HG02840 (cell line): ENCODE data around the gene WDR19.
"Not testable (repeated sequence)": the region's sequence is repeated elsewhere in the genome, so short reads cannot be mapped to it uniquely, and the experiment has no call there.

Source experiments
- ATAC-seq: cut with Tn5 transposase; IDR thresholded peaks from one replicate; pipeline ENCODE4 v1.9.1; 2021; ENCODE audit warnings: mild to moderate bottlenecking, moderate library complexity, moderate number of reproducible peaks; ENCODE audit not compliant: unreplicated experiment, low FRiP score

The WDR19 gene

GRCh38 chr4:39231660-39232059 is 49.3 kb downstream of the WDR19 start:
- no peak for ATAC-seq

GRCh38 chr4:39232100-39232499 is 49.8 kb downstream of the WDR19 start:
- no peak for ATAC-seq

DNA sequence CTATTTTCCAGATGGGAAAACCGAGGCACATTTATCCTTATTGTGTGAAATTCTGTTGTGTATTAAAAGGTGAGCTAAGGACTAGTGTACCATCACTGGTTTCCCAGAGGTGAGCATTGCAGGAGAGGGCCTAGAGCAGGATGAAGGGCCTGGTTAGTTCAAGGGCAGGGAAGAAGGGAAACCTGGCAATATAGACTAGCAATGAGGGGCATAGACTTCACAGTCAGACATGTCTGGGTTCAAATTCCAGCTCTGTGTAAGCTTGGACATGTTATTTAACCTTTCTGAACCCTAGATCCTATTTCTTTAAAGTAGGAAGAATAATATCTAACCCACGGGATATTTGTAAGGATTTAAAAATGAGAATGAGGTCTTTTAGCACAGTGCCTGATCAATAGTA is 50.8 kb downstream of the WDR19 start:
- no peak for ATAC-seq

- ATAC-seq = no peak
These were observed 51.5 kb downstream of the WDR19 start for GRCh38 chr4:39233783-39234182.

DNA sequence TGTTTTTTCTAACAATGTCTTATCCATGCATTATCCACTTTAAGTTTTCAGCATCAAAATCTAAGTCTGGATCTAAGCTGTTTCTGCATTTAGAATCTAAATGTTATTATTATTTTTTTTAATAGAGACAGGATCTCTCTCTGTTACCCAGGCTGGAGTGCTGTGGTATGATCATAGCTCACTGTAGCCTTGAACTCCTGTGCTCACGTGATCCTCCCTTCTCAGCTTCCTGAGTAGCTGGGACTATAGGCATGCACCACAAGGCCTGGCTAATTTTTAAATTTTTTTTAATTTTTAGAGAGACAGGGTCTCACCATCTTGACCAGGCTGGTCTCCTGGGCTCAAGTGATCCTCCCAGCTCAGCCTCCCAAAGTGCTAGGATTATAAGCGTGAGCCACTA is 52.7 kb downstream of the WDR19 start:
- no peak for ATAC-seq

- ATAC-seq = no peak
These were observed 53.4 kb downstream of the WDR19 start for GRCh38 chr4:39235696-39236095.

GRCh38 chr4:39237179-39237578 is 54.9 kb downstream of the WDR19 start:
- no peak for ATAC-seq

DNA sequence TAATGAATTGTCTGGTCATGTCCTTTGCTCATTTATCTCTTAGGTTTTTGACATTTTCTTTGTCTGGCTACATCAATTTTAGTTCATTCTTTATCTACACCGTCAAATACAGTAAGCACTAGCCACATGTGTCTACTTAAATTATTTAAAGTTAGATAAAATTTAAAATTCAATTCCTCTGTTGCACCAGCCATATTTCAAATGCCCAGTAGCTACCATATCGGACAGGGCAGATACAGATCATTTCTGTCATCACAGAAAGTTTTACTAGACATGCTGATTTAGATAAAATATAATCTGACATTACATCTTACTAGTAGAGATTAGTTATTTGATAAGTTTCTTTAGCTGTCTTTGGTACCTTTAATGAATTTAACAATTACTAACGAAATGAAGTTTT is 61.1 kb downstream of the WDR19 start:
- no peak for ATAC-seq

DNA sequence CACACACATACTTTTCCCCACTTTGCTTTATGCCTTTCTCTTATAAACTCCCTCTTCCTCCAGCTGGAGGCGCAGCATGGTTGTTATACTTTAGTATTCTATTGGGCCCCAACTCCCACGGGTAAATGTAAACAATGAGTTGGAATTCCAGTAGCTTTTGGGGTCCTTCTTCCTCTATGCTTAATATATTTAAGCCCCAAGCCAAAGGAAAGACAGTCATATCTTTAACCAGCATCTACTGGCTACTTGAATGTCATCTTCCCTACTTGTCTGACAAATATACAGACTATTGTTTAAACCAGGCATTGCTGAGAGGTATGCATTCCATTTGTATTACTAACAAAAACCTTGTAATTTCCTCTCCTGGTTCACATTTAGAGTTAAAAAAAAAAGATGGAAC is 72.9 kb downstream of the WDR19 start:
- no peak for ATAC-seq

DNA sequence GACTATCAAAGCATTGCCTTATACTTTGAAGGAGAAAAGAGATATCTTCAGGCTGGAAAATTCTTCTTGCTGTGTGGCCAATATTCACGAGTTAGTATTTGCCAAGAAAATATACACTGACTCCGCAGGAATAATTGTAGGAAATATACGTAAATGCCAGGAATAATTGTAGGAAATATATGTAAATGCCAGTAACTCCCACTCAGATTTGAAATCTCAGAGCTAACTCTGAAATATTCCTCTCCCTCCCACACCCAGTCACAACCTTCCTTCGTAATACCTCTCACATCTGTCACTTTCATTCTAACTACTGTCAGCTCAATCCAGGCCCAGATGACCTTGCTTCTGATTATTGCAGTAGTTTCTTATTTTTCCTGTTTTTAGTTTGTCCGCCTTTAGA is 73.5 kb downstream of the WDR19 start:
- no peak for ATAC-seq

DNA sequence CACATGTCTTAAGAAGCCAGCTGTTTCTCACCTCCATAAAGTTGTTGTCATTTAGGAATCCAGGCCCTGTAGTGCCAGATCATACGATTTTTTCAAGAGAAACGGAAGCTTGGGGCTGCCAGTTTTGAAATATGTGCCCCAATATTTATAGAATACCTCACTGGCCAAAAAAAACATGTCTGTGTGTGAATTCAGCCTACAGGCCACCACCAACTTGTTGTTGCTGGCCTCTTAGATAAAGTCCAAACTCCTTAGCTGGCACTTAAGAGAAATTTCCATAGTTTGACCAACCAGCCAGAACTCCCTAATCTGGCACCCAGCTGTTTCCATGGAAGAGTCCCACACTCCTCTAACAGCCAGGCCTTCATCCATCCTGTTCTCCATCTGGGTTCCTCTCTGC is 74.1 kb downstream of the WDR19 start:
- no peak for ATAC-seq

- ATAC-seq = no peak
These were observed 77.4 kb downstream of the WDR19 start for GRCh38 chr4:39259571-39260330.

DNA sequence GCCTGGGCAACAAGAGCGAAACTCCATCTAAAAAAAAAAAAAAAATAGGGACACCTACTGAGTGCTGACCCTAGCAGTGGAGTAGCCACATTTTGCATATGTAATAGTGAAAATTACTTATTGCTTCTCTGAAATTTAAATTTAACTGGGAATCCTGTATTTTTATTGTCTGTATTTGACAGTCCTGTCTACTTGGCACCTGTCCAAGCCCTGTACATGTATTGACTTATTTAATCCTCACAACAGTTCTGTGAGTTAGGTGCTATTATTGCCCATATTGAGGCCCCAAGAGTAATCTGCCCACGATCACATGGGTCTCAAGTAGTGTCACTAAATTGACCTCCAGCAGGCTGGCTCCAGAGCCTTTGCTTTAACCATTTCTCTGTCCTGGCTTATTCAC is 81.6 kb downstream of the WDR19 start:
- ATAC-seq = no peak

GRCh38 chr4:39274503-39274902 is 92.2 kb downstream of the WDR19 start:
- no peak for ATAC-seq

GRCh38 chr4:39277661-39278060 is 95.3 kb downstream of the WDR19 start:
- not testable (repeated sequence) for ATAC-seq

GRCh38 chr4:39278476-39278875 is 96.1 kb downstream of the WDR19 start:
- no peak for ATAC-seq

GRCh38 chr4:39279416-39279815 is 97.1 kb downstream of the WDR19 start:
- no peak for ATAC-seq

DNA sequence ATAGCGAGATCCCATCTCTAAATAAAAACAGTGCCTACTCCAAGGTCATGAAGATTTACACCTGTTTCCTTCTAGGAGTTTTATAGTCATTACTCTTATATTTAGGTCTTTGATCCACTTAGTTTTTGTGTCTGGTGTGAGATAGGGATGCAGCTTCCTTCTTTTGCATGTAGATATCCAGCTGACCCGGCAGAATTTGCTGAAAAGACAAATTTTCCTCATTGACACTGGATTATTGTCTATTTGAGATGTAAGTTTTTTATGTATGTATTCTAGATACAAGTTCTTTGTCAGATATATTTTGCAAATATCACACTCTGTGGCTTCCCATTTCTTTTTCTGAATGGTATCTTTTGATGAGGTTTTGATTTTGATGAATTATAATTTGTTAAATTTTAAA is 98.4 kb downstream of the WDR19 start:
- ATAC-seq = no peak

- ATAC-seq = no peak
These were observed 102.9 kb downstream of the WDR19 start for GRCh38 chr4:39285111-39285795.

DNA sequence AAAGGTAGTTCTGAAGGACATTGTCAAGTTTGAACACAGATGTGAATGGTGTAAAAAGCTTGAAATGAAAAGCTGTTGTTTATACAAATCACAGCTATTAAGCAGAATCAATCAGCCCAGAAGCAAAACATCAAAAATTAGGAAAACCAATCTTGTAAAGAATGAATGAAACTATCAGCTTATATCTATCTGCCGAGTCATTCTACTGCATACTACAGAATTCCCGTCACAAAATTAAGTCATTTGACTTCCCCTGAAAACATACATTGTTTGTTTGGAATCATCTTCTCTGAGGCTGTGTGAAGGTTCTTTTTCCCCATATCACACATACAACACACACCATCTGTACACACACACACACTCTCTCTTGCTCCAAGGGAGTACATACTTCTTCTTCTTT is 103.5 kb downstream of the WDR19 start:
- ATAC-seq = no peak

DNA sequence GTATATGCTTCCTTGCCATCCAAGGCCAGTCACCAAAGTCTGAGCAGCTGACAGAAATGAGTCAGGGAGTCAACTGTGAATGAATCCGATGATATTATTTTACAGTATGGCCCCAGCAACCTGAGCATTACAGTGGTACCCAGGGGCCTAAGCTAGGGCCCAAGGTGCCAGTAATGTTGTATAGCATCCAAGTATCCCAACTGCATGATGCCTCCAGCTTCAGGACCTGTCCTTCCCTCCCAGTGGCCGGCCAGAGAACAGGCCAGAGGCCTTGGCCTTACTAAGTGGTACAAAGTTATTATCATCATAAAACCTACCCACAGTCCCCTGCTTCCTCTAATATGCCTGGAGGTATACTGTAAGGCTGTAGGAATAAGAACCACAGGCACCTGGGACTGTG is 103.9 kb downstream of the WDR19 start:
- no peak for ATAC-seq

- ATAC-seq = no peak
These were observed 104.9 kb downstream of the WDR19 start for GRCh38 chr4:39287223-39287622.
